Activated naive CD8-positive, alpha-beta T cell (primary cell): ENCODE measurements around the gene ZSCAN25.
"Not testable (repeated sequence)": the region's sequence is repeated elsewhere in the genome, so short reads cannot be mapped to it uniquely, and the experiment has no call there.

ENCODE experiments used
- H3K27ac Mint-ChIP-seq: one replicate; pipeline ENCODE4 v1.8.0; 2021; ENCODE audit warnings: mixed read lengths
- H3K27me3 Mint-ChIP-seq: one replicate; pipeline ENCODE4 v1.8.0; 2021; ENCODE audit warnings: mixed read lengths
- H3K36me3 Mint-ChIP-seq: one replicate; pipeline ENCODE4 v1.8.0; 2021; ENCODE audit warnings: mixed read lengths
- H3K4me1 Mint-ChIP-seq: one replicate; pipeline ENCODE4 v1.8.0; 2021; ENCODE audit warnings: low read depth, mixed read lengths
- H3K4me3 Mint-ChIP-seq: one replicate; pipeline ENCODE4 v1.8.0; 2021; ENCODE audit warnings: mild to moderate bottlenecking, mixed read lengths
- H3K9me3 Mint-ChIP-seq: one replicate; pipeline ENCODE4 v1.8.0; 2021; ENCODE audit warnings: low read depth, mixed read lengths

ZSCAN25 gene

GRCh38 chr7:99616359-99617191 is at the start of gene ZSCAN25:
Gene ZSCAN25, plus strand, starts transcription at chr7:99616946. Its CDS starts 2,661 bp downstream, at chr7:99619607.
- peak within 1 kb of the TSS; percentile 95 for H3K4me3 Mint-ChIP-seq
- no peaks in the 10 kb centered on the region for H3K27me3 Mint-ChIP-seq
- H3K4me1 Mint-ChIP-seq, result peaks cover 48% of the 10 kb centered on the region
- H3K36me3 Mint-ChIP-seq, result peaks cover 13% of the 10 kb centered on the region
- no peaks in the 10 kb centered on the region for H3K9me3 Mint-ChIP-seq
- H3K27ac Mint-ChIP-seq, result peak within 1 kb of the TSS; percentile 94

- H3K27ac Mint-ChIP-seq, H3K36me3 Mint-ChIP-seq, H3K9me3 Mint-ChIP-seq, H3K4me3 Mint-ChIP-seq, H3K27me3 Mint-ChIP-seq: not testable (repeated sequence)
- H3K4me1 Mint-ChIP-seq, result peaks cover 24% of the 10 kb centered on the region
These were observed 48.0 kb upstream of the ZSCAN25 start for GRCh38 chr7:99568770-99569169.

- Mint-ChIP-seq H3K4me3 (no peak overlapping the region), H3K27me3 (no peaks in the 10 kb centered on the region), H3K27ac (peak overlapping the region; percentile 16), H3K4me1 (peaks cover 8% of the 10 kb centered on the region), H3K36me3 (peaks cover 8% of the 10 kb centered on the region), H3K9me3 (no peaks in the 10 kb centered on the region)
These were observed 45.0 kb upstream of the ZSCAN25 start for GRCh38 chr7:99571768-99572167.

GRCh38 chr7:99573257-99573656 is 43.5 kb upstream of the ZSCAN25 start:
- no peaks in the 10 kb centered on the region for H3K27me3 Mint-ChIP-seq
- no peak overlapping the region for H3K4me3 Mint-ChIP-seq
- H3K36me3 Mint-ChIP-seq, result peaks cover 8% of the 10 kb centered on the region
- H3K27ac Mint-ChIP-seq, result peak overlapping the region; percentile 47
- no peaks in the 10 kb centered on the region for H3K9me3 Mint-ChIP-seq
- H3K4me1 Mint-ChIP-seq, result peaks cover 10% of the 10 kb centered on the region

DNA sequence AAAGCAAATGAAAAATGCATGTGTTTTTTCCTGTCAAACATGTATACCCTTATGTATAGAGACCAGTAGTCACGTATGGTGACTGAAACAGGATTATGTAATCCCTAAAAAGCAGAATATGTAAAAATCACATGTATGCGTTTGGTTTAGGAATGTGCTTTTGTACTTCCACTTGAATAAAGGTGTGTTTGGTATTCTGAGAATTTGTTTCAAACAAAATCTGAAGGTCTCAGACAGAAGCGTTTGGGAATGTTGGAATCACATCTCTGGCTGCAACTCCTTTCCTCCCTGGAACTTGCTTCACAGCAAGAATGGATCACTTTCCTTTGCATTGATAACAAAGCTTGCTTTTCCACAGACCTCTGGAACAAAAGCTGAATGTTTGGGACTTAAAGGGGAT is 40.5 kb upstream of the ZSCAN25 start:
- H3K4me3 Mint-ChIP-seq, result no peak overlapping the region
- H3K27me3 Mint-ChIP-seq, result no peaks in the 10 kb centered on the region
- H3K36me3 Mint-ChIP-seq, result peaks cover 5% of the 10 kb centered on the region
- H3K27ac Mint-ChIP-seq, result no peak overlapping the region
- H3K4me1 Mint-ChIP-seq, result peaks cover 15% of the 10 kb centered on the region
- no peaks in the 10 kb centered on the region for H3K9me3 Mint-ChIP-seq

GRCh38 chr7:99579281-99579955 is 37.3 kb upstream of the ZSCAN25 start:
- peak overlapping the region; percentile 90 for H3K4me3 Mint-ChIP-seq
- H3K9me3 Mint-ChIP-seq, result no peaks in the 10 kb centered on the region
- peak overlapping the region; percentile 64 for H3K27ac Mint-ChIP-seq
- H3K4me1 Mint-ChIP-seq, result peaks cover 18% of the 10 kb centered on the region
- H3K36me3 Mint-ChIP-seq, result no peaks in the 10 kb centered on the region
- no peaks in the 10 kb centered on the region for H3K27me3 Mint-ChIP-seq

DNA sequence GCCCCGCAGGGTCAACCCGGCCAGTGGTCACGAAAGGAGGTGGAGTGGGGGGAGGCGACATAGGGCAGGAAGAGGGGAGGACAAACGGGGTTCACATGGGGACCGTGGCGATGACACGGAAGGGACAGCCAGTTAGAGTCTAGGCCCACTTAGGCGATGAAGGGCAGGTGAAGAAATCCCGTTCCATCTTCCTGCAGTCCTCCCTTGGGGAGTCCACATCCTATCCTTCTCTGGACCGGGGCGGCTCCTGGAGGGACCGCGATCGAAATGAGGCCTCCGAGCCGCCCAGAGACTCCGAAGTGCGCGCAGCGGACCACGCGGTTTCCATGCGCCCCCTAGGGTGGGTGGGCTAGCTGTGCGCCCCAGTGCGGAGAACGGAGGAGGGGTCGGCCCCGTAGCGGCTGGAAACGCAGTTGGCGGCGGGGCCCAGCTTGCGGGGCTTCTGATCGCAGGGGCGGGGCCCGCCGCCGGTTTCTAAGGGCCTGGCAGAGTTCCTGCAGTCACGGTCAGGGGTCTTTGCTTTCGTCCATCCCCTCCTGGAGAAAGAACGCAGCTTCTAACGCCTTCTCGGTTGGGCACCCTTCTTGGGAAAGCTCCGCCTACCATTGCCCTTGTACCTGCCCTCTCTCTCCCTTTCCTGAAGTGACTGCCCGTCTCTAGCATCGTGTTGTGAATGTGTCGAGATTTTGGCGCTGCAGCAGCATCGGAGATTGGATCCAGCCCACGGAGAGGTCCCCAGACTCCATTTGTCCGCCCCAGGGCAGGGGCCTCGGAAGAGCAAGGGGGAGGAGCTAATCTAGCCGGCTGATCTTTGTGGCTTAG is 36.6 kb upstream of the ZSCAN25 start:
- peak overlapping the region; percentile 90 for H3K4me3 Mint-ChIP-seq
- H3K4me1 Mint-ChIP-seq, result peaks cover 18% of the 10 kb centered on the region
- H3K36me3 Mint-ChIP-seq, result no peaks in the 10 kb centered on the region
- H3K27me3 Mint-ChIP-seq, result no peaks in the 10 kb centered on the region
- H3K27ac Mint-ChIP-seq, result peak overlapping the region; percentile 96
- no peaks in the 10 kb centered on the region for H3K9me3 Mint-ChIP-seq

DNA sequence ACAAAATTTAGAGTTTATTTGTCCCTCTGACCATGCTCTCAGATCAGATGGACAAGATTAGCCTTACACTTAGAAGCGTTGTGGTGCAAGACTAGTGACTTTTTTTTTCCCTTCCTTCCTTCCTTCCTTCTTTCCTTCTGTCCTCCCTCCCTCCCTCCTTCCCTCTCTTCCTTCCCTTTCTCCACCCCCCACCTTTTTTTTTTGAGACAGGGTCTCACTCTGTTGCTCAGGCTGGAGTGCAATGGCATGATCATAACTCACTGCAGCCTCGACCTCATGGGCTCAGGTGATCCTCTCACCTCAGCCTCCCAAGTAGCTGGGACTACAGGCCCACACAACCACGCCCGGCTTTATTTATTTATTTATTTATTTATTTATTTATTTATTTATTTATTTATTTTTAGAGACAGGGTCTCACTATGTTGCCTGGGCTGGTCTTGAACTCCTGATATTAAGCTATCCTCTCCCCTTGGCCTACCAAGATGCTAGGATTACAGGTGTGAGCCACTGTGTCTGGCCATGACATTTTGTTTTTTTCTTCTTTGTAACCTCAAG is 35.9 kb upstream of the ZSCAN25 start:
- H3K27me3 Mint-ChIP-seq, H3K9me3 Mint-ChIP-seq, H3K36me3 Mint-ChIP-seq: not testable (repeated sequence)
- Mint-ChIP-seq H3K4me3 (peak overlapping the region; percentile 90), H3K27ac (peak overlapping the region; percentile 96), H3K4me1 (peaks cover 18% of the 10 kb centered on the region)

DNA sequence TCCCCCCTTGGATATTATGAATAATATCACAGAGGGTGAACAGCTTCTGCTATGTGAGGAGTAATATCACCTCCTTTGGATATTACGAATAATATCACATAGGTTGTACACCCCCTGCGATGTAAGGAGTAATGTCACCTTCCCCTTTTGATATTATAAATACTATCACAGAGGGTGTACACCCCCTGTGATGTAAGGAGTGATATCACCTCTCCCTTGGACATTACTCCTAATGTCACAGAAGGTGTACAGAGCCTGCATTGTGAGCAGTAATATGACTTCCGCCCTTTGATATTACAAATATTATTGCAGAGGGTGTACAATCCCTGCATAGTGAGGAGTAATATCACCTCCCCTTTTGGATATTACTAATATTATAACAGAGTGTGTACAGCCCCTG is 27.9 kb upstream of the ZSCAN25 start:
- no peaks in the 10 kb centered on the region for H3K36me3 Mint-ChIP-seq
- no peak overlapping the region for H3K27ac Mint-ChIP-seq
- H3K4me3 Mint-ChIP-seq, result no peak overlapping the region
- H3K27me3 Mint-ChIP-seq, result no peaks in the 10 kb centered on the region
- H3K4me1 Mint-ChIP-seq, result no peaks in the 10 kb centered on the region
- no peaks in the 10 kb centered on the region for H3K9me3 Mint-ChIP-seq

DNA sequence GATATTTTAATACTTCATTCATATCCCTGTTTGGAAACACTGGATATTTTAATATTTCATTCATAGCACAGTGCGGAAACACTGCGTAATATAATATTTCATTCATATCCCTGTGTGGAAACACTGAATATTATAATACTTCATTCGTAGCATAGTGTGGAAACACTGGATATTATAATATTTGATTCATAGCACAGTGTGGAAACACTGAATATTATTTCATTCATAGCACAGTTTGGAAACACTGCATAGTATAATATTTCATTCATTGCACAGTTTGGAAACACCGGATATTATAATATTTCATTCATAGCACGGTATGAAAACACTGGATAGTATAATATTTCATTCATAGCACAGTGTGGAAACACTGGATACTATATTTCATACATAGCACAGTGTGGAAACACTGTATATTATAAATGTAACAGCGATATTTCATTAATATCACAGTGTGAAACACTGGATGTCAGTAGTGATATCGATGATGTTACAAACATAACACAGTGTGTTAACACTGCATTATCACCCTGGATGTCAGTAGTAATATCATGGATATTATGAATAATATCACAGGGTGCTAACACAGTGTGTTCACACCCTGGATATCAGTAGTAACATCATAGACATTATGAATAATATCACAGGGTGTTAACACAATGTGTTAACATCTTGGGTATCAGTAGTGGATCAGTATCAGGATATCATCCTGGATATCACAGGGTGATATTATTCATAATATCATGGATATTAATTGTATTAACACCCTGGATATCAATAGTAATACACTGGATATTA is 21.6 kb upstream of the ZSCAN25 start:
- Mint-ChIP-seq H3K36me3 (no peaks in the 10 kb centered on the region), H3K9me3 (no peaks in the 10 kb centered on the region), H3K27ac (no peak overlapping the region), H3K4me3 (no peak overlapping the region), H3K27me3 (no peaks in the 10 kb centered on the region), H3K4me1 (no peaks in the 10 kb centered on the region)

GRCh38 chr7:99596408-99596955 is 20.3 kb upstream of the ZSCAN25 start:
- Mint-ChIP-seq H3K4me3 (no peak overlapping the region), H3K4me1 (no peaks in the 10 kb centered on the region), H3K36me3 (no peaks in the 10 kb centered on the region), H3K9me3 (no peaks in the 10 kb centered on the region), H3K27me3 (no peaks in the 10 kb centered on the region), H3K27ac (no peak overlapping the region)

- no peaks in the 10 kb centered on the region for H3K27me3 Mint-ChIP-seq
- peaks cover 2% of the 10 kb centered on the region for H3K4me1 Mint-ChIP-seq
- H3K9me3 Mint-ChIP-seq, result no peaks in the 10 kb centered on the region
- no peak within 1 kb of the TSS for H3K27ac Mint-ChIP-seq
- H3K36me3 Mint-ChIP-seq, result no peaks in the 10 kb centered on the region
- no peak within 1 kb of the TSS for H3K4me3 Mint-ChIP-seq
These were observed 18.8 kb upstream of the ZSCAN25 start, which contains the start of gene TMEM225B for GRCh38 chr7:99597762-99598501. Gene TMEM225B, plus strand, starts transcription at chr7:99598267. Its CDS starts 6,122 bp downstream, at chr7:99604389.

GRCh38 chr7:99599836-99600235 is 16.9 kb upstream of the ZSCAN25 start:
- Mint-ChIP-seq H3K27me3 (no peaks in the 10 kb centered on the region), H3K27ac (no peak overlapping the region), H3K9me3 (no peaks in the 10 kb centered on the region), H3K4me1 (peaks cover 2% of the 10 kb centered on the region), H3K4me3 (no peak overlapping the region), H3K36me3 (no peaks in the 10 kb centered on the region)
